DOHH2 (cell line): ENCODE measurements around the gene PAPLN.
A peak's percentile ranks its signal among the peaks of the same experiment; 100 is the strongest.

ENCODE experiments used
- H3F3A ChIP-seq: fragments of 200-600 bp; sonication (generic), shearing (Covaris generic); 2 replicates; pipeline ENCODE4 v1.6.0; 2016; ENCODE audit warnings: antibody characterized with exemption, mild to moderate bottlenecking; ENCODE audit not compliant: control insufficient read depth, insufficient read depth
- H3K27ac ChIP-seq: fragments of 200-600 bp; sonication (generic); 2 replicates; pipeline ENCODE4 v1.5.1; 2014; ENCODE audit warnings: low read depth, mild to moderate bottlenecking, low read length, moderate library complexity
- H3K27me3 ChIP-seq: fragments of 200-600 bp; sonication (generic); 2 replicates; pipeline ENCODE4 v1.6.1; 2014; ENCODE audit warnings: mild to moderate bottlenecking, low read length, mixed read lengths; ENCODE audit not compliant: control insufficient read depth
- H3K36me3 ChIP-seq: fragments of 200-600 bp; sonication (generic); 2 replicates; pipeline ENCODE4 v1.6.1; 2014; ENCODE audit warnings: mild to moderate bottlenecking, low read length, moderate library complexity, mixed read lengths; ENCODE audit not compliant: control insufficient read depth
- H3K4me1 ChIP-seq: fragments of 200-600 bp; sonication (generic); 2 replicates; pipeline ENCODE4 v1.6.1; 2014; ENCODE audit warnings: mild to moderate bottlenecking, low read length, mixed read lengths; ENCODE audit not compliant: control insufficient read depth
- H3K4me2 ChIP-seq: fragments of 200-600 bp; sonication (generic); 2 replicates; pipeline ENCODE4 v1.6.0; 2014; ENCODE audit warnings: mild to moderate bottlenecking, low read length, moderate library complexity
- H3K4me3 ChIP-seq: fragments of 200-600 bp; sonication (generic); 2 replicates; pipeline ENCODE4 v1.5.1; 2014; ENCODE audit warnings: mild to moderate bottlenecking, low read length, mixed read lengths
- H3K79me2 ChIP-seq: fragments of 200-600 bp; sonication (generic); 2 replicates; pipeline ENCODE4 v1.6.1; 2014; ENCODE audit warnings: mild to moderate bottlenecking, low read length, mixed read lengths; ENCODE audit not compliant: control insufficient read depth
- H3K9me2 ChIP-seq: fragments of 200-600 bp; sonication (generic); replicated peaks from 2 replicates; pipeline ENCODE4 v1.6.1; 2014; ENCODE audit warnings: mild to moderate bottlenecking, low read length, mixed read lengths; ENCODE audit not compliant: control insufficient read depth
- H3K9me3 ChIP-seq: fragments of 200-600 bp; sonication (generic); 2 replicates; pipeline ENCODE4 v1.6.1; 2014; ENCODE audit warnings: antibody characterized with exemption, low read length, mixed read lengths; ENCODE audit not compliant: control insufficient read depth, insufficient read depth
- H4K20me1 ChIP-seq: fragments of 200-600 bp; sonication (generic); 2 replicates; pipeline ENCODE4 v1.6.0; 2014; ENCODE audit warnings: low read depth, mild to moderate bottlenecking, antibody characterized with exemption, low read length, moderate library complexity; ENCODE audit not compliant: control insufficient read depth, insufficient read depth
- CTCF ChIP-seq: fragments of 200-600 bp; sonication (generic); IDR thresholded peaks from one replicate; pipeline ENCODE4 v1.5.1; 2014; ENCODE audit warnings: antibody characterized with exemption, mild to moderate bottlenecking, low read depth, low read length; ENCODE audit not compliant: poor library complexity, severe bottlenecking
- EZH2phosphoT487 ChIP-seq: fragments of 200-600 bp; sonication (generic); IDR thresholded peaks from 2 replicates; pipeline ENCODE4 v1.6.1; 2017; ENCODE audit warnings: borderline replicate concordance, mild to moderate bottlenecking, antibody characterized with exemption, low read length, moderate library complexity, mixed read lengths

PAPLN gene

GRCh38 chr14:73230051-73230450 lies 7.3 kb upstream of the PAPLN start:
- Histone ChIP-seq H3K4me2 (no peak overlapping the region), H3K9me3 (no peaks in the 10 kb centered on the region), H3K36me3 (no peaks in the 10 kb centered on the region), H3K79me2 (no peaks in the 10 kb centered on the region), H4K20me1 (no peaks in the 10 kb centered on the region), H3K4me1 (peaks cover under 1% of the 10 kb centered on the region), H3K27ac (no peak overlapping the region), H3K4me3 (no peak overlapping the region), H3K27me3 (peaks cover 30% of the 10 kb centered on the region), H3K9me2 (no peaks in the 10 kb centered on the region), H3F3A (no peaks in the 10 kb centered on the region)
- TF ChIP-seq CTCF (no peak), EZH2phosphoT487 (no peak)

GRCh38 chr14:73231981-73232851 lies 5.1 kb upstream of the PAPLN start:
- Histone ChIP-seq H3K36me3 (no peaks in the 10 kb centered on the region), H3K4me1 (peaks cover 14% of the 10 kb centered on the region), H3K27me3 (peaks cover 51% of the 10 kb centered on the region), H3K4me2 (no peak overlapping the region), H3K9me3 (no peaks in the 10 kb centered on the region), H3K79me2 (no peaks in the 10 kb centered on the region), H4K20me1 (no peaks in the 10 kb centered on the region), H3K9me2 (no peaks in the 10 kb centered on the region), H3F3A (no peaks in the 10 kb centered on the region), H3K4me3 (no peak overlapping the region), H3K27ac (no peak overlapping the region)
- TF ChIP-seq CTCF: peak; percentile 32
- TF ChIP-seq EZH2phosphoT487: no peak

DNA sequence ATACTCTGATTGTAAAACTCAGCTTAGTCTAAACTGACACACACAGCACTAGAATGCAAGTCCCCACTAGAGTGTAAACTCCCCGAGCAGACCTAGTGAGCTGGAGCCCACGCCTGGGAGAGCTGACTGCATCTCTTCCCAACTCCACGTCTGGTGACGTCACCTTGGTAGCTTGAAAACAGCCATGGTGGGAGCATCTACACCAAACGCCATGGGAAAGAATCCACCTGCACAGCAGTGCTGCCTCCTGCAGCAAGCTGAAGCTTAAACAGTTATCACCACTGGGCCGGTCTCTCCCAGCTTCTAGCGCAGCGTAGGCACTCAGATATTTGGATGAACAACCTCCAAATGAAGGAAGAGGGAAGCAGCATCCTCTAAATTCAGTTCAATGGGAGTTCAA lies 4.3 kb upstream of the PAPLN start:
- Histone ChIP-seq H3K36me3 (no peaks in the 10 kb centered on the region), H3K4me2 (no peak overlapping the region), H3K27ac (no peak overlapping the region), H3K9me3 (no peaks in the 10 kb centered on the region), H3K4me1 (peaks cover 22% of the 10 kb centered on the region), H3K27me3 (peaks cover 59% of the 10 kb centered on the region), H4K20me1 (no peaks in the 10 kb centered on the region), H3F3A (no peaks in the 10 kb centered on the region), H3K79me2 (no peaks in the 10 kb centered on the region), H3K4me3 (no peak overlapping the region), H3K9me2 (no peaks in the 10 kb centered on the region)
- TF ChIP-seq CTCF (no peak), EZH2phosphoT487 (no peak)
